GM18858 (cell line): ENCODE measurements around the gene PIP4K2A.

ENCODE experiments used
- ATAC-seq: cut with Tn5 transposase; IDR thresholded peaks from one replicate; pipeline ENCODE4 v1.9.1; 2021; ENCODE audit not compliant: unreplicated experiment

PIP4K2A gene

GRCh38 chr10:22643116-22643515, 71.3 kb downstream of the PIP4K2A start:
- ATAC-seq: no peak

GRCh38 chr10:22641743-22642142, 72.6 kb downstream of the PIP4K2A start:
- ATAC-seq: no peak

DNA sequence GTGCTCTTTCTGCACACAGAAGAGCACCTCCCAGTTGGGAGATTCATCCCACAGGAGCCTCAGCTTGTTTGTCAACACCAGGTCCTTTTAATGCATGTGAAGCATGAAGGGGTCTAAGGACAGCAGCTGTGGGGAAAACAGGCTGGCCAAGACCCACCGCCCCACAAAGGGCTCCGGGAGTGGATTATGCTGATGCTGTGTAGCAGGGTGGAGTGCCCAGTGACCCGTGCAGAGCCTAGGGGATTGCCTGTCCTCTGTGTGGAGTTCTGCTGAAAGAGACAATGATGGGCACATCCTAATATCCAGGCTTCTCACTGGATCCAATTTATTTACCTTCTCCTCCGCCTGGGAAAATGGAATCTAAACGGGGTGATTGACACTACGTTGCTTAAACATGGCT, 74.0 kb downstream of the PIP4K2A start:
- no peak for ATAC-seq

GRCh38 chr10:22638863-22639262, 75.5 kb downstream of the PIP4K2A start:
- ATAC-seq: no peak

- no peak for ATAC-seq
Measured at GRCh38 chr10:22637491-22637890, 76.9 kb downstream of the PIP4K2A start.

DNA sequence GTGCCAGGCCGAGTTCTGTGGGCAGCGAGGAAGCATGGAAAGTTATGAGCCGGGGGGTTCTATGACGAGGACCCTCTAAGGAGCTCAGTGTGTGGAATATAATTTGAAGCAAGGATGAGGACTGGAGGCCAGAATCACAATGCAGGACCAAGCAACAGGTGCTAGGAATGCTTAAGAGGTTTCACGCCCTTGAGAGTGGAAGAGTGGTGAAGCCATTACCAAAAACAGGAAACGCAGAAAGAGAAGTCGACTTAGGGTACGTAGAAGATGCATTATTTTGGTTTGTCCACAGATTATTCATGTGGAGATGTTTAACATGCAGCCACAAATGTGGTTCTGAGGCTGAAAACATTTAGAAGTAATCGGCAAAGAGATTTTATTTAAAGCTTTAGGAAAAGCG, 78.7 kb downstream of the PIP4K2A start:
- ATAC-seq: no peak

GRCh38 chr10:22634606-22635459, 79.5 kb downstream of the PIP4K2A start:
- no peak for ATAC-seq

- no peak for ATAC-seq
Measured at GRCh38 chr10:22634093-22634492, 80.3 kb downstream of the PIP4K2A start.

DNA sequence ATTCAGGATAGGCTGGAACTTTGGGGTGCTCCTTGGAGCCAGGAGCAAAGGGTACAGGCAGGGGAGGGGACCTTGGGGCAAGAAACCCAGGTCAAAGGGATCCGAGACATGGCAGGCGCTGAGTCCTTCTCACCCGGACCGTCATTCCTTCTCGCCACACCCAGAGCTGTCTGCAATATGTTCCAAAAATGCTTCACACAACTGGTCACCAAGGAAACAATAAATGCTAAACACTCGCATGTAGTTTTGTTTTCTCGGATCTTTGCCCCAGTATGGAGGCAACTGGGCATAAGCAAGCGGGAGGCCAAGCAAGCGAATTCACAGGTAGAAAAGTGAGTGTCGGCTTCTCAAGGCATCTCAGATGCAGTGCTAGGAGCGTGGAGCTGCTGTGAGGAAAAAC, 80.8 kb downstream of the PIP4K2A start:
- no peak for ATAC-seq

GRCh38 chr10:22633106-22633505, 81.3 kb downstream of the PIP4K2A start:
- ATAC-seq: no peak

DNA sequence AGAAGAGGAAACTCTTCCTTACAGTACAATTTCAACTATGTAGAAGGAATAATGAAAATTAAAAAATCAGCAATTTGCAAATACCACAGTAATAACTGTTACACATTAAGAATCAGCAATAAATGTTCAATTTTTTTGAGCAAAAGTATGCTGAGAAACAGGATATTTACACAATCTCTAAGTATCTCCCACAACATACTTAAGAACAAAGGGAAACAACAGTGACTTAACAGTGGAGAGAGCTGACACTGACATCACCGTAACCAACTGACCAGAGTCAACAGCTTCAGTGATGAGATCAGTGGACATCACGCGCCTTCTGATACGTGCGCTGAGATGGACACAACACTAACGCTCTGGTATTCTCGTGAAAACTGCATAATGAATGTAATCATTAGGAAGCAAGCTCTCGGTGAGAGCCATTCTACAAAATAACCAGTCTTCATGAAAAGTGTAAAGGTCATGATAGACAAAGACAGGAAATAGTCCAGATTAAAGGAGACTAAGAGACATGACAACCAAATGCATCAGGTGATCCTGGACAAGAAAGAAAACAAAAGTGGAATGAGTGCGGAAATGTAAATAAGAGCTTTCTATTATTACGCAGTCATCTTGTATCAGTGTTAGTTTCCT, 82.6 kb downstream of the PIP4K2A start:
- no peak for ATAC-seq

GRCh38 chr10:22631185-22631584, 83.2 kb downstream of the PIP4K2A start:
- no peak for ATAC-seq

GRCh38 chr10:22630234-22631174, 83.9 kb downstream of the PIP4K2A start:
- ATAC-seq: peak; percentile 78

DNA sequence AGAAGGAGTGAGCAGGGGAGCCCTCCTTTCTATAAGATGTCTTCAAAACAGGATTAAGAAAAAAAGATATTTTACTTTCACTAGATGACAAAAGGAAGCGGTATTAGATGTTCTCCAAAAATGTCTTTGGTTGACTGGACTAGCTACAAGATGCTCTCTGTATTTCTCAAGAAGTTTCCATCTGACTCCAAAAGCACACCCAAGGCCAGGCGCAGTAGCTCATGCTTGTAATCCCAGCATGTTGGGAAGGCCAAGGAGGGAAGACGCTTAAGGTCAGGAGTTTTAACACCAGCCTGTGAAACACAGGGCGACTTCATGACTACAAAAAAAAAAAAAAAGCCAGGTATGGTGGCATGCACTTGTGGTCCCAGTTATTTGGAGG, 84.5 kb downstream of the PIP4K2A start:
- peak; percentile 35 for ATAC-seq

GRCh38 chr10:22629126-22629525, 85.3 kb downstream of the PIP4K2A start:
- no peak for ATAC-seq

DNA sequence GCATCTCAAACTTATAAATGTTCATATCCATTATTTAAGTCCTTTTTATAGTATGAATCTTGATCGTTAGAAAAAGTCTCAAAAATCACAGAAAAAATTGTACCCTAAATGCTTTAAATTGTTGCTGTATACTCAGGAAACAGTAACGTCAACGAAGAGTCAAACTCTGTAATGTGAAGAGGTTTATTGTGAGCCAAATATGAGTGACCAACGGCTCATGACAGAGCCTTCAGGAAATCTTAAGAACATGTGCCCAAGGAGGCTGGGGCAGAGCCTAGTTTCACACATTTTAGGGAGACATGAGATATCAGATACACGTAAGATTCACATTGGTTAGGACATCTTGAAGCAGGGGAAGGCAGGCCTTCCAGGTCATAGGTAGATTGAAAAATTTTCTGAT, 86.1 kb downstream of the PIP4K2A start:
- ATAC-seq: no peak

GRCh38 chr10:22626784-22627183, 87.6 kb downstream of the PIP4K2A start:
- ATAC-seq: no peak

- no peak for ATAC-seq
Measured at GRCh38 chr10:22625516-22626290, 88.7 kb downstream of the PIP4K2A start.

- no peak for ATAC-seq
Measured at GRCh38 chr10:22624287-22624738, 90.1 kb downstream of the PIP4K2A start.

GRCh38 chr10:22623633-22624253, 90.6 kb downstream of the PIP4K2A start:
- ATAC-seq: no peak
